ENCODE results near the gene ZNF474.

- TF ChIP-seq, protein P1, sequence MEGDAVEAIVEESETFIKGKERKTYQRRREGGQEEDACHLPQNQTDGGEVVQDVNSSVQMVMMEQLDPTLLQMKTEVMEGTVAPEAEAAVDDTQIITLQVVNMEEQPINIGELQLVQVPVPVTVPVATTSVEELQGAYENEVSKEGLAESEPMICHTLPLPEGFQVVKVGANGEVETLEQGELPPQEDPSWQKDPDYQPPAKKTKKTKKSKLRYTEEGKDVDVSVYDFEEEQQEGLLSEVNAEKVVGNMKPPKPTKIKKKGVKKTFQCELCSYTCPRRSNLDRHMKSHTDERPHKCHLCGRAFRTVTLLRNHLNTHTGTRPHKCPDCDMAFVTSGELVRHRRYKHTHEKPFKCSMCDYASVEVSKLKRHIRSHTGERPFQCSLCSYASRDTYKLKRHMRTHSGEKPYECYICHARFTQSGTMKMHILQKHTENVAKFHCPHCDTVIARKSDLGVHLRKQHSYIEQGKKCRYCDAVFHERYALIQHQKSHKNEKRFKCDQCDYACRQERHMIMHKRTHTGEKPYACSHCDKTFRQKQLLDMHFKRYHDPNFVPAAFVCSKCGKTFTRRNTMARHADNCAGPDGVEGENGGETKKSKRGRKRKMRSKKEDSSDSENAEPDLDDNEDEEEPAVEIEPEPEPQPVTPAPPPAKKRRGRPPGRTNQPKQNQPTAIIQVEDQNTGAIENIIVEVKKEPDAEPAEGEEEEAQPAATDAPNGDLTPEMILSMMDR (IDR thresholded peaks at IDR 0.05): no peak
- TF ChIP-seq EP300 (IDR thresholded peaks at IDR 0.05; ENCODE audit: low read depth) (no peak), POLR2A (IDR thresholded peaks at IDR 0.05) (no peak), POLR2AphosphoS5 (IDR thresholded peaks at IDR 0.05) (no peak)
Observed at GRCh38 chr5:122107016-122107415, 22.3 kb upstream of the ZNF474 start.

All from transverse colon (tissue), 4 donors.